AG04449 (cell line): ENCODE measurements around the gene EXT2.
A peak's percentile ranks its signal among the peaks of the same experiment; 100 is the strongest.

Source experiments
- CTCF ChIA-PET: fragments of 350-600 bp; formaldehyde crosslinking; extraction: SDS; loops from one replicate; lab custom pipeline; 2021; ENCODE audit warnings: antibody characterized with exemption; lab: Yijun Ruan, JAX
- POLR2A ChIA-PET: fragments of 400-600, 350-600 bp; formaldehyde crosslinking; extraction: SDS; loops from one replicate; lab custom pipeline; 2020; ENCODE audit warnings: antibody characterized with exemption, inconsistent platforms; lab: Yijun Ruan, JAX
- DNase-seq: peaks from one replicate; pipeline ENCODE4 v3.0.0-alpha.2; 2010; ENCODE audit warnings: low read depth, low spot score
- H3K4me3 ChIP-seq: 2 replicates; pipeline ENCODE4 v1.5.1; 2011; ENCODE audit warnings: low read depth, mild to moderate bottlenecking, control low read depth, low read length
- TF ChIP-seq, protein P1 (sequence below): IDR thresholded peaks from one replicate; pipeline ENCODE4 v1.5.1; 2011; ENCODE audit warnings: mild to moderate bottlenecking, moderate library complexity, low read length, control low read depth, inconsistent platforms; ENCODE audit not compliant: insufficient read depth; ENCODE audit errors: missing control alignments

Gene EXT2

DNA sequence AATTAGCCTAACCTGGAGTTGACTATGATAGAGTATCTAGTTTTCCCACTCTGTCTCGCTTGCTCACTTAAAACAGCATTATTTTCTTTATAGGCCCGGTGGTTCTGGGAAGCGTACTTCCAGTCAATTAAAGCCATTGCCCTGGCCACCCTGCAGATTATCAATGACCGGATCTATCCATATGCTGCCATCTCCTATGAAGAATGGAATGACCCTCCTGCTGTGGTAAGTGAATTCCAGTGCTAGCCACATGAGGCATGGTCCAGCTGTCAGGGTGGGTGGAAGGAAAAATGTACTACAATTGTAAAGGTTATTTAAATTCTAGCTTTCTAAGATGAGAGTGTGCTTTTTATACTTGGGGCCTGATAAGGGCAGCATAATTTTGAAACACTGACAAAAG lies 76.0 kb downstream of the EXT2 start:
- ChIA-PET POLR2A (no interaction called here), CTCF (interaction anchor here (1.0 to 1.6 kb wide), 2 partner anchors 25 to 38 kb away, joined by 4 to 6 read pairs; no protein-coding TSS in a partner anchor)
- no peak for DNase-seq
- no peak overlapping the region for H3K4me3 ChIP-seq
- TF ChIP-seq, protein P1, sequence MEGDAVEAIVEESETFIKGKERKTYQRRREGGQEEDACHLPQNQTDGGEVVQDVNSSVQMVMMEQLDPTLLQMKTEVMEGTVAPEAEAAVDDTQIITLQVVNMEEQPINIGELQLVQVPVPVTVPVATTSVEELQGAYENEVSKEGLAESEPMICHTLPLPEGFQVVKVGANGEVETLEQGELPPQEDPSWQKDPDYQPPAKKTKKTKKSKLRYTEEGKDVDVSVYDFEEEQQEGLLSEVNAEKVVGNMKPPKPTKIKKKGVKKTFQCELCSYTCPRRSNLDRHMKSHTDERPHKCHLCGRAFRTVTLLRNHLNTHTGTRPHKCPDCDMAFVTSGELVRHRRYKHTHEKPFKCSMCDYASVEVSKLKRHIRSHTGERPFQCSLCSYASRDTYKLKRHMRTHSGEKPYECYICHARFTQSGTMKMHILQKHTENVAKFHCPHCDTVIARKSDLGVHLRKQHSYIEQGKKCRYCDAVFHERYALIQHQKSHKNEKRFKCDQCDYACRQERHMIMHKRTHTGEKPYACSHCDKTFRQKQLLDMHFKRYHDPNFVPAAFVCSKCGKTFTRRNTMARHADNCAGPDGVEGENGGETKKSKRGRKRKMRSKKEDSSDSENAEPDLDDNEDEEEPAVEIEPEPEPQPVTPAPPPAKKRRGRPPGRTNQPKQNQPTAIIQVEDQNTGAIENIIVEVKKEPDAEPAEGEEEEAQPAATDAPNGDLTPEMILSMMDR: no peak

DNA sequence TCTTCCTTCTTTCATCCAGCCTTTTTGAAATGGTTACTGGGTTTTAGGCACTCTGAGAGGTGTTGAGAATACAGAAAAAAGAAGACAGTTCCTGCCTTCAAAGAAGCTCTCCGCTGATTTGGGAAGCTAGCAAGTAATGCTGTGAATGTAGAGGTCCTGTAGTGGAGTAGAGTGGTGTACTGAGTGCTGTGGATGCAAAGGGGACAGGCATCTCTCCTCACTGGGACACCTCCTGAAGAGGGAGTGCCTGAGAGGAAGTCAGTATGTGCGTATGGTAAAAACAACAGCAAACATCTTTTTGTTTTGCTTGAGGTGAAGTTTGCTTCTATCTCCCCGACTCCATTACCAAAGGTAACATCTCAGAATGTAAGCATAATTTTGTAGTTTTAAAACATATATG lies 77.5 kb downstream of the EXT2 start:
- H3K4me3 ChIP-seq: no peak overlapping the region
- DNase-seq: no peak
- ChIA-PET CTCF (no interaction called here), POLR2A (no interaction called here)
- TF ChIP-seq, protein P1: no peak

DNA sequence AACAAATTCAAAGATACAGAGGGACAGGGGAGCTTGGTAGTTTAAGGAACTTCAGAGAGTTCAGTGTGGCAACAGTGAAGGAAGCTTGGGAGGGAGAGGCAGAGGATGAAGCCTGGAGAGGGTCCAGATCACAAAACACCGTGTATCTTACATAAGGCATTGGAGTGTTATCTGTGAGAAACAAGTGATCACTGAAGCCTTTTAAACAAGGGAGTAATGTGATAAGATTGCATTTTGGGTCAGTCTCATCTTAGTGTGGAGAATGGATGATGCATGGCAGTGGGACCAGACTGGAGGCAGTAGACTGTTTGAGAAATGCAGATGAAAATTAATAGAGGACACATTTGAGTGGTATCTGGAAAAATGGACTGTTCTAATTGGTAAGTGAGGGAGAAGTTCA lies 79.4 kb downstream of the EXT2 start:
- no peak overlapping the region for H3K4me3 ChIP-seq
- CTCF ChIA-PET: no interaction called here
- DNase-seq: no peak
- POLR2A ChIA-PET: no interaction called here
- TF ChIP-seq, protein P1: no peak

DNA sequence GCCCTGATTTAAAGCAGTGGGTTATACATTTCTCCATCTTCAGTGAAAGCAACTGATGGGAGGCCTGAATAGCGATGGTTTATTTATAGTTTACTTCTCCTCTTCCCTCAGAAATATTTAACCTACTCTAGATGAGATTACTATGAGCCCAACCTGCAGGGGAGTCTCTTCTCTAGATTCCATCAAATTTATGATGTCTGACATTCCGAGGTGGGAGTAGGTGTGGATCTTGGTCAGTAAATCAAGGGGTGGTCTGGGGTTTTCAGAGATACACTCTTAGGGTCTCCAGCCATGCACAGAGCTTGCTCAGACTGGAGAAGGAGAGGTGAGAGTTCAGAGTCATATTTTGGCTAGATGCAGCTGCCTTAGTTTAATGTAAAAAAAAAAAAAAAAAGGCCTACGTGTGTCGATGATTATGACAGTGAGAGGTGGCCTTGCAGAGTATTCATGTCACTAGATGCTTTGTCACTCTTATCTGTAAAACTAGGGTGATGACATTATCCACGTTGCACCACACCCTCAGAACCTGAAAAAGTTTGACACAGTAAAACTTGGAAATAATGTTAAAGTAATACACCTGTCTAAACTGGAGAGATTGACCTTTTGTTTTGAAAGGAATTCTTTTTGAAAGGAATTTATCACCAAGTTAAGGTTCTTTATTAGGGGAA lies 81.2 kb downstream of the EXT2 start:
- ChIA-PET POLR2A (no interaction called here), CTCF (interaction anchor here (0.6 to 4.8 kb wide), 6 partner anchors 10 to 655 kb away, joined by 3 to 17 read pairs (median 8); partner anchors contain the start of gene EXT2)
- no peak for DNase-seq
- TF ChIP-seq, protein P1: no peak
- no peak overlapping the region for H3K4me3 ChIP-seq

DNA sequence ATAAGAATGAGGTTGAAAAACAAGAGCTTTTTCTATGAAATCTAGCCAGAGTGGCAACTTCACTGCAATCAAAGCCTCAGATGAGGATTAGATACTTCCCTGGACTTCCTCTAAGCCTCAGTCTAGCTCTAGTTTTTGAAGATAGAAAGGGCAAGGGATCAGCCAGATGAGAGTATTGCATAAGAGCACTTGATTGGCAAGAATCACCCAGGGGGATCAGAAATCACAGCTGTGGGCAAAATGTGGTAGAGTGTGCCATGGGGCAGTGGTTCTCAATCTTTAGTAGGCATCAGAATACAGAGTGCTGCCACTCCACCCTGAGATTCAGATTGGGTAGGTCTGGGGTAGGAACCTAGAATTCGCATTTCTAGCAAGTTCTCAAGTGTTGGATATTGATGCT lies 82.4 kb downstream of the EXT2 start:
- DNase-seq: no peak
- ChIA-PET POLR2A (interaction anchor here (0.8 kb wide), 1 partner anchor 92 kb away, joined by 3 read pairs; no protein-coding TSS in a partner anchor), CTCF (interaction anchor here (1.4 to 4.8 kb wide), 6 partner anchors 12 to 362 kb away, joined by 3 to 21 read pairs (median 14); partner anchors contain the start of gene EXT2)
- no peak overlapping the region for H3K4me3 ChIP-seq
- TF ChIP-seq, protein P1: no peak

DNA sequence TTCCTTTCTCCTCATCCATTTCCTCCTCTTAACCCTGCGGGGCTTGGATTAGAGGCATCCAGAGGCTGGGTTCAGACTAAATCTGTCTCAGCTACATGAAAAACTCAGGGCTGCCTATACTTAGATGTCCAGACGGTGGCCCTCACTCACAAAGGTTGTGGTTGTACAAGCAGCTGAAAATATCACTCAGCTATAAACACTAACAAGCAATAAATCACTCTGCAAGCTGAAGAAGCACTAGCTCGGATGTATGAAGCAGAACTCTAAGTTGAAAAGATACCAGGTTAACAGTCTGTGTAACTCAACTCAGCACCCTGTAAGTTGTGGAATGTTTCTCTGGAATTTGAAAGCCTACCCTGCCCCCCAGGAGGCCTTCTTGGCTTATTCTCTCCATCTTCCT lies 82.9 kb downstream of the EXT2 start:
- no peak overlapping the region for H3K4me3 ChIP-seq
- CTCF ChIA-PET: interaction anchor here (0.9 to 4.8 kb wide), 10 partner anchors 10 to 361 kb away, joined by 3 to 21 read pairs (median 6); partner anchors contain the start of gene EXT2
- TF ChIP-seq, protein P1: peak; percentile 40
- POLR2A ChIA-PET: interaction anchor here (0.6 to 0.8 kb wide), 2 partner anchors 55 to 91 kb away, joined by 3 read pairs; no protein-coding TSS in a partner anchor
- DNase-seq: peak; percentile 59
